Naive thymus-derived CD4-positive, alpha-beta T cell (primary cell): Measurements from ENCODE around the gene PRAF2. TPM values are rescaled to one million over a fixed set of nuclear protein-coding genes. Genes with fewer than 3 reads are reported as not detected.

ENCODE experiments used
- ATAC-seq: fragments of 150-1000 bp; cut with Tn5 transposase; 2 replicates; pipeline ENCODE4 v1.10.0; 2021; ENCODE audit warnings: mild to moderate bottlenecking, moderate library complexity
- CTCF ChIA-PET: fragments of 350-600 bp; sonication (Branson Sonifier 250); formaldehyde crosslinking; loops from one replicate; lab custom pipeline; 2021; ENCODE audit warnings: antibody characterized with exemption; lab: Charles Lee
- POLR2A ChIA-PET: fragments of 350-600 bp; sonication (Branson Sonifier 250); formaldehyde crosslinking; loops from one replicate; lab custom pipeline; 2021; ENCODE audit warnings: antibody characterized with exemption, inconsistent platforms; lab: Charles Lee
- DNase-seq, 9 donors: peaks; one replicate each; pipeline versions ENCODE4 v3.0.0 to v3.0.0-alpha.2; 2020 to 2022; ENCODE audit warnings: mixed read lengths in 1 of 9
- H3K27ac ChIP-seq: one replicate; pipeline ENCODE4 v1.7.0; 2013; ENCODE audit warnings: mild to moderate bottlenecking, low read depth, low read length, moderate library complexity
- H3K27me3 ChIP-seq, 2 donors: one replicate each; pipeline ENCODE4 v1.7.0; 2013; ENCODE audit warnings: low read length in 2 of 2, mild to moderate bottlenecking in 2 of 2, moderate library complexity in 2 of 2; ENCODE audit not compliant: control insufficient read depth in 2 of 2, insufficient read depth in 2 of 2
- H3K36me3 ChIP-seq, 3 experiments: 1 replicate in 2 of 3; 2 replicates in 1 of 3; pipeline ENCODE4 v1.7.0; 2013; ENCODE audit warnings: low read length in 3 of 3, mild to moderate bottlenecking in 3 of 3, moderate library complexity in 1 of 3; ENCODE audit not compliant: insufficient read depth in 3 of 3, control insufficient read depth in 2 of 3
- H3K4me1 ChIP-seq, 2 donors: one replicate each; pipeline ENCODE4 v1.7.0; 2013; ENCODE audit warnings: low read length in 2 of 2, mild to moderate bottlenecking in 2 of 2, moderate library complexity in 1 of 2; ENCODE audit not compliant: control insufficient read depth in 2 of 2, insufficient read depth in 2 of 2
- H3K4me3 ChIP-seq: 2 replicates; pipeline ENCODE4 v1.7.0; 2013; ENCODE audit warnings: mild to moderate bottlenecking, low read length
- H3K9me3 ChIP-seq, 3 experiments: 1 replicate in 2 of 3; 2 replicates in 1 of 3; pipeline ENCODE4 v1.7.0; 2013; ENCODE audit warnings: low read length in 3 of 3; ENCODE audit not compliant: control insufficient read depth in 2 of 3
- H3K27ac Mint-ChIP-seq, 9 donors: one replicate each; pipeline ENCODE4 v1.8.0; 2020 to 2022; ENCODE audit warnings: mixed read lengths in 9 of 9, mild to moderate bottlenecking in 8 of 9, moderate library complexity in 5 of 9, inconsistent platforms in 2 of 9
- H3K27me3 Mint-ChIP-seq, 5 donors: one replicate each; pipeline ENCODE4 v1.8.0; 2021 to 2022; ENCODE audit warnings: mixed read lengths in 5 of 5, mild to moderate bottlenecking in 1 of 5
- H3K36me3 Mint-ChIP-seq, 5 donors: one replicate each; pipeline ENCODE4 v1.8.0; 2020 to 2022; ENCODE audit warnings: mixed read lengths in 5 of 5, mild to moderate bottlenecking in 3 of 5, inconsistent platforms in 1 of 5
- H3K4me1 Mint-ChIP-seq, 7 donors: one replicate each; pipeline ENCODE4 v1.8.0; 2020 to 2022; ENCODE audit warnings: mixed read lengths in 7 of 7, mild to moderate bottlenecking in 3 of 7, inconsistent platforms in 1 of 7
- H3K4me3 Mint-ChIP-seq, 10 donors: one replicate each; pipeline ENCODE4 v1.8.0; 2020 to 2022; ENCODE audit warnings: mild to moderate bottlenecking in 10 of 10, mixed read lengths in 10 of 10, moderate library complexity in 6 of 10, inconsistent platforms in 2 of 10
- H3K9me3 Mint-ChIP-seq, 11 donors: one replicate each; pipeline ENCODE4 v1.8.0; 2020 to 2022; ENCODE audit warnings: mixed read lengths in 11 of 11, mild to moderate bottlenecking in 4 of 11, inconsistent platforms in 1 of 11, moderate library complexity in 1 of 11
- intact Hi-C, 2 donors: fragments of 100-400 bp; cut with micrococcal nuclease; formaldehyde crosslinking; loops; one replicate each; pipeline ENCODE4 v1.15.1; 2023
- polyA plus RNA-seq, 2 donors: library from polyadenylated mRNA; unstranded; fragments of 300-500 nt; fragmentation: Illumina TruSeq; gene quantifications; one replicate each; pipeline ENCODE4 v1.2.3, GENCODE V29; 2021
- total RNA-seq, 6 experiments: library from RNA in 5 of 6; stranded (reverse) in 5 of 6; gene quantifications; 1 replicate in 5 of 6; 2 replicates in 1 of 6; pipeline ENCODE4 v1.2.3 and lab custom pipeline; 2021 to 2026

The PRAF2 gene
- total and polyA plus RNA-seq, 7 experiments from 2014 or later = 15.9 to 56.4 (median 24.8) TPM

DNA sequence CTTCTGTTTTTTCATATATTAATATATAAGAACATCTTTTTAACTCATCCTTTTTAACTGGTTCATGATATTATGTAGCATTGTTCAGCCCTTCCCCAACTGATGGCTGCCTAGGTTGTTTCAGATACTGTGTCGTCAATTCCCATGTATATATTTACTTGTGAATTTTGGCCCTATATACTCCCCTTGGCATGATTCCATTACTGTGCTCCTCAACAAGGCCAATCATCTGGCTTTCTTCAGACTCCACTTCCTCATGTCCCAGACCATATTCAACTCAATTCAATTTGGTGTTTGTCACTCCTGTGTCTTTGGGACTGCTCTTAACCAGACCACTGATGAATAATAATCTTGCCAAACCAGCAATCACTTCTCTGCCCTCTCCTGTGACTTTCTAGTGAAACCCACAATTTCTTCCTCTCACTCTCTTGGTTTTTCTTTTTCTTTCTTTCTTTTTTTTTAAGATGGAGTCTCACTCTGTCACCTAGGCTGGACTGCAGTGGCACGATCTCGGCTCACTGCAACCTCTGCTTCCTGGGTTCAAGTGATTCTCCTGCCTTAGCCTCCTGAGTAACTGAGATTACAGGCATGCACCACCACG lies 8.6 kb upstream of the PRAF2 start:
- H3K27me3 ChIP-seq = no peaks in the 10 kb centered on the region
- H3K36me3 ChIP-seq = peaks cover 0 to 7% (median 0%) of the 10 kb centered on the region in 3 experiments
- no peaks in the 10 kb centered on the region for H3K9me3 ChIP-seq
- intact Hi-C loops = no loop called here
- CTCF ChIA-PET = no interaction called here
- peaks cover 0 to 10% (median 0%) of the 10 kb centered on the region in 5 donors for H3K36me3 Mint-ChIP-seq
- POLR2A ChIA-PET = no interaction called here
- peaks cover 0 to 2% (median 0%) of the 10 kb centered on the region in 11 donors for H3K9me3 Mint-ChIP-seq
- peak overlapping the region in 3 of 10 donors; percentile 19 to 54 (median 26) for H3K4me3 Mint-ChIP-seq
- no peak overlapping the region for H3K27ac ChIP-seq
- ATAC-seq (no peak), DNase-seq (no peak)
- no peaks in the 10 kb centered on the region for H3K27me3 Mint-ChIP-seq
- H3K4me3 ChIP-seq = no peak overlapping the region
- peaks cover 6 to 18% (median 8%) of the 10 kb centered on the region in 7 donors for H3K4me1 Mint-ChIP-seq
- H3K4me1 ChIP-seq = no peaks in the 10 kb centered on the region
- H3K27ac Mint-ChIP-seq = peak overlapping the region in 4 of 9 donors; percentile 23 to 54 (median 34)

DNA sequence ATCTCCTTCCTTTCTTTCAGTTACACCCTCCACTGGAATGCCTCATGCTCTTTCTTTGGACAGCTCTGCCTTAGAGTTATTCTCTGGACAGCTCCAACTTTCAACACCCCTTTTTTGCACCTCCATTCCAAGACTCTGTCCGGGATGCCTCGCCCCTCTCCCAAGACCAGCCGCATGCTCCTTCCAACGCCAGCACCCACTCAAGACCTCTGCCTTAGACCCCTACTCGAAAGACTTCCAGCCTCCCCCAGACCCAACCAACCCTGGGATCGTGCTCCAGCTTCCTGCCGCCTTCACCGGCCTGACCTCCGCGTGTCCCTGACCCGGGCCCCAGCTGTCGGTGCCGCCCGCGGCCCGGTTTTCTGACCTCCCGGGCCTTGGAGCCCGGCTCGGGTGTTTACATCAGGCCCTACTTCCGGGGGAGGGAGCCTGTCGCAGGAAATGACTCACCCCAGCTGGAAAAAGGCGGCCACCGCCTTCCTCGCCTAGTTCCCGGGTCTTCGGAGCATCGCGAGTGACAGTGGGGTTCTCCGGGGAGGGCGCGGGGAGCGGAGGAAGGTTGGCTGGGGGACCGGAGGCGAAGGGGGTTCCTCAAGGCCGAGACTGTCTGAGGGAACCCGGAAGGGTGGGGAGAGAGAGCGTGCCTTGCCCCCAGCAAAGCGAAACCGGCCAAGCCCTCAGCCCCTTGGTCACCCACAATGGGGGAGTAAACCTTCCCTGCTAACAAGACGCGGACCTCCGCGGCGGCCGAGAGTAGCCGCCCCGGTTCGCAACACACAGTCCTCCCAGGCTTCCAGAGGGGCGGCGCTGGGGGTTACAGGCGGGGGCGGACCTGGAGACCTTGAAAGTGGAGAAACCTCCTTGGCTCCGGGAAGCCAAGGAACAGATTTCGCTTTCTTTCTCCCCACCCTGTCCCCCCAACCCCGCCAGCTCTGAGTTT lies 6.0 kb upstream of the PRAF2 start, which contains the start of gene WDR45:
Gene WDR45 (minus strand): TSS at position 399 of the 940 bp plus-strand sequence. CDS start 1,792 bp downstream, outside the sequence.
- POLR2A ChIA-PET = interaction anchor here (0.6 to 2.1 kb wide), 11 partner anchors 9 to 367 kb away, joined by 3 to 12 read pairs (median 4); partner anchors contain the start of gene TFE3
- H3K27me3 Mint-ChIP-seq = no peaks in the 10 kb centered on the region
- intact Hi-C loops = loop anchor here (1.0 to 10.0 kb wide), 5 partner anchors 22 to 185 kb away; partner anchors contain the start of genes TFE3 (in 2 of the 2), FOXP3 (in 1 of the 2), MAGIX (in 1 of the 2) and PPP1R3F (in 1 of the 2)

DNA sequence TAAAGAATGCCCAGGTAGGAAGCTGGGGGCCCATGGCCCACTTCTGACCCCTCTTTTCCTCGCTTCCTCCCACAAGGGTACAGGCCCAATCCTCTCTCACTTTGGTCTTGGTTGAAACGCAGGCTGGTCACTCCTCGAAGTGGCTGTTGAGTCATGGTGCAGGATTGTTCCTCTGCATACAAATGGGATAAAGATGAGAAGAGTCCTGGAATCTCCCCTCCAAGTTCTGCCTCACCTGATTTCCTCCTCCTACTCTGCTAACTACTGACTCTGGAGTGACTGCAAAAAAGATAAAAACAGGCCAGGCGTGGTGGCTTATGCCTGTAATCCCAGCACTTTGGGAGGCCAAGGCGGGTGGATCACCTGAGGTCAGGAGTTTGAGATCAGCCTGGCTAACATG lies 4.1 kb upstream of the PRAF2 start:
- H3K27me3 Mint-ChIP-seq = no peaks in the 10 kb centered on the region
- DNase-seq (no peak), ATAC-seq (no peak)
- POLR2A ChIA-PET = no interaction called here
- CTCF ChIA-PET = no interaction called here
- Histone ChIP-seq H3K27me3 (no peaks in the 10 kb centered on the region), H3K4me1 (peaks cover 4 to 5% of the 10 kb centered on the region in 2 donors), H3K27ac (no peak overlapping the region), H3K4me3 (no peak overlapping the region), H3K36me3 (peaks cover 0 to 16% (median 0%) of the 10 kb centered on the region in 3 experiments), H3K9me3 (no peaks in the 10 kb centered on the region)
- peak overlapping the region in 2 of 9 donors; percentile 12 to 36 for H3K27ac Mint-ChIP-seq
- peaks cover 0 to 2% (median 0%) of the 10 kb centered on the region in 11 donors for H3K9me3 Mint-ChIP-seq
- H3K4me1 Mint-ChIP-seq = peaks cover 8 to 27% (median 13%) of the 10 kb centered on the region in 7 donors
- H3K4me3 Mint-ChIP-seq = no peak overlapping the region
- intact Hi-C loops = loop anchor here in 1 of 2 donors (10.0 kb wide), 2 partner anchors 87 to 187 kb away; partner anchors contain the start of genes FOXP3, MAGIX and PPP1R3F
- peaks cover 0 to 23% (median 0%) of the 10 kb centered on the region in 5 donors for H3K36me3 Mint-ChIP-seq

More for the DNA sequence above, 6.0 kb upstream of the PRAF2 start, which contains the start of gene WDR45:
- H3K4me1 Mint-ChIP-seq = peaks cover 6 to 18% (median 8%) of the 10 kb centered on the region in 7 donors
- DNase-seq (peak; percentile 43 to 76 (median 69)), ATAC-seq (peak; percentile 88)
- peak within 1 kb of the TSS; percentile 94 to 100 (median 99) for H3K27ac Mint-ChIP-seq
- peak within 1 kb of the TSS; percentile 69 to 100 (median 91) for H3K4me3 Mint-ChIP-seq
- H3K9me3 Mint-ChIP-seq = peaks cover 0 to 2% (median 0%) of the 10 kb centered on the region in 11 donors
- Histone ChIP-seq H3K4me3 (peak within 1 kb of the TSS; percentile 81), H3K27me3 (no peaks in the 10 kb centered on the region), H3K9me3 (no peaks in the 10 kb centered on the region), H3K4me1 (no peaks in the 10 kb centered on the region), H3K27ac (peak within 1 kb of the TSS; percentile 95), H3K36me3 (peaks cover 0 to 16% (median 0%) of the 10 kb centered on the region in 3 experiments)
- CTCF ChIA-PET = no interaction called here
- H3K36me3 Mint-ChIP-seq = peaks cover 0 to 10% (median 0%) of the 10 kb centered on the region in 5 donors

DNA sequence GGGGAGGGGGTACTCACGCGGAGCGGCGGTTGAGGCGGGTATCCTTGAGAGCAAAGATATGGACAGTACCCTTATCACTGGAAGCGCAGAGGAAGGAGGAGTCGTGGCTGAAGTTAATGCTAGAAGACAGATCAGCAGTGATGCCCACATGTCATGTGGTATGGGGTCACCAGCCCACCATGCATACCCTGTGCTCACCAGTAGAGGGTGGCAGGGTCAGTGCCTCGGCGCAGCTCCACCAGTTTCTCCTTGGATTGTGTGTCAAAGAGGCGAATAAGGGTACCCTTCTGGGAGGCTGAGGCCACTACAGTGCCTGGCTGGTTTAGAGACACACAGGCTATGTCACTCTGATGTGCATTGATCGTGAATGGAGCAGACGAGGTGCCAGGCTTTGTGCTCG lies 1.5 kb upstream of the PRAF2 start:
- H3K4me1 Mint-ChIP-seq = peaks cover 12 to 31% (median 20%) of the 10 kb centered on the region in 7 donors
- ATAC-seq = no peak
- ChIA-PET POLR2A (no interaction called here), CTCF (no interaction called here)
- no peak for DNase-seq
- H3K36me3 Mint-ChIP-seq = peaks cover 0 to 31% (median 0%) of the 10 kb centered on the region in 5 donors
- H3K4me3 ChIP-seq = no peak overlapping the region
- no peaks in the 10 kb centered on the region for H3K27me3 Mint-ChIP-seq
- H3K9me3 Mint-ChIP-seq = peaks cover 0 to 6% (median 0%) of the 10 kb centered on the region in 11 donors
- H3K27ac ChIP-seq = no peak overlapping the region
- peaks cover 0 to 16% (median 0%) of the 10 kb centered on the region in 3 experiments for H3K36me3 ChIP-seq
- peak overlapping the region in 2 of 9 donors; percentile 14 to 48 for H3K27ac Mint-ChIP-seq
- H3K4me1 ChIP-seq = peaks cover 4 to 10% of the 10 kb centered on the region in 2 donors
- no peaks in the 10 kb centered on the region for H3K9me3 ChIP-seq
- intact Hi-C loops = loop anchor here (2.0 to 10.0 kb wide), 4 partner anchors 33 to 189 kb away; partner anchors contain the start of genes FOXP3 (in 1 of the 2), MAGIX (in 1 of the 2), PPP1R3F (in 1 of the 2) and TFE3 (in 1 of the 2)
- peak overlapping the region in 1 of 10 donors; percentile 31 for H3K4me3 Mint-ChIP-seq
- no peaks in the 10 kb centered on the region for H3K27me3 ChIP-seq

DNA sequence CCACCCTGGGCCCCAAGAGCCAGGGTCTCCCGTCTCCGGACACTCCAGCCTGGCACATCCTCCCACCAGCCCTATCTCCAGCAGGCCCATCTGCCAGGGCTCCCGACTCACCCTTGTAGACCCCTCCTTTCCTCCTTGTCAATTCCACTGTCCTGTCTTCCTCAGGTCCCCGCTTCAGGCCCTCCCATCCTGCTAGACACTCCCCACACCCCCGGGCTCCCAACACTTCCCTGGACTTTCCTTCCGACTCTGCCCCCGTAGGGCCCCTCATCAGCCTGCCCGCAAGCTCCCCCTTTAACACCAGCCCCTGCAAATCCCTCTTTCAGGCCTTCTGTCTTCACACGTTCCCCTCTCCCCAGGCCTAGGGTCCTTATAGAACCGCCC lies 1.1 kb downstream of the PRAF2 start:
- H3K36me3 Mint-ChIP-seq = peaks cover 0 to 21% (median 0%) of the 10 kb centered on the region in 5 donors
- Histone ChIP-seq H3K4me3 (no peak overlapping the region), H3K27ac (no peak overlapping the region), H3K27me3 (no peaks in the 10 kb centered on the region), H3K4me1 (peaks cover 4 to 10% of the 10 kb centered on the region in 2 donors), H3K9me3 (no peaks in the 10 kb centered on the region), H3K36me3 (peaks cover 0 to 12% (median 0%) of the 10 kb centered on the region in 3 experiments)
- DNase-seq (no peak), ATAC-seq (no peak)
- ChIA-PET CTCF (no interaction called here), POLR2A (no interaction called here)
- intact Hi-C loops = loop anchor here (2.0 to 10.0 kb wide), 4 partner anchors 18 to 192 kb away; partner anchors contain the start of genes FOXP3 (in 1 of the 2), GRIPAP1 (in 1 of the 2), MAGIX (in 1 of the 2) and PPP1R3F (in 1 of the 2)
- peaks cover 0 to 3% (median 0%) of the 10 kb centered on the region in 11 donors for H3K9me3 Mint-ChIP-seq
- H3K4me3 Mint-ChIP-seq = peak overlapping the region; percentile 73 to 88 (median 83)
- H3K4me1 Mint-ChIP-seq = peaks cover 4 to 20% (median 12%) of the 10 kb centered on the region in 7 donors
- no peaks in the 10 kb centered on the region for H3K27me3 Mint-ChIP-seq
- H3K27ac Mint-ChIP-seq = peak overlapping the region in 6 of 9 donors; percentile 66 to 90 (median 80)
